SU-DHL-6 (cell line): ENCODE data around the gene POLR3H.

Experiments
- EZH2phosphoT487 ChIP-seq: fragments of 200-600 bp; sonication (generic), shearing (Covaris generic); conservative IDR thresholded peaks from 2 replicates; pipeline ENCODE4 v1.6.1; 2018; ENCODE audit warnings: mild to moderate bottlenecking, antibody characterized with exemption, low read length, moderate library complexity, mixed read lengths
- TF ChIP-seq, protein P1 (sequence below): fragments of 200-600 bp; sonication (generic); IDR thresholded peaks from one replicate; pipeline ENCODE4 v1.5.1; 2017; ENCODE audit warnings: antibody characterized with exemption, mild to moderate bottlenecking, low read length, moderate library complexity; ENCODE audit not compliant: insufficient read depth, poor library complexity, severe bottlenecking

DNA sequence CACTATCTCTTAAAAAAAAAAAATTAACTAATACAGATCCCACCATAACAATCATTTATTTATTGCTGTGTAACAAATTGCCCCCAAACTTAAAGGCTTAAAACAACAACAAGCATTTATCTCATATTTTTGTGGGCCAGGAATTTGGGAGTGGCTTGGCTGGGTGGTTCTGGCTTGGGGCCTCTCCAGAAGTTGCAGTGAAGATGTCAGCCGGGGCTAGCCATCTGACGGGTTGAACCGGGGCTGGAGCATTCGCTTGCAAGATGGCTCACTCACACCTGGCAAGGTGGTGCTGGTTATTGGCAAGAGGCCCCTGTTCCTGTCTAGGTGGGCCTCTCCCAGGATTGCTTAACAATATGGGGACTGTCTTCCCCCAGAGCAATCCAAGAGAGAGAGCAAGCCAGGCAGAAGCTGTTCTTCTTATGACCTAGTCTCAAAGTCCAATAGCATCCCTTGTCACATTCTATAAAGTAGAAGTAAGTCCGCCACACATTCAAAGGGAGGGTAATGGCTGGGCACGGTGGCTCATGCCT, 45.9 kb downstream of the POLR3H start:
- TF ChIP-seq, protein P1, sequence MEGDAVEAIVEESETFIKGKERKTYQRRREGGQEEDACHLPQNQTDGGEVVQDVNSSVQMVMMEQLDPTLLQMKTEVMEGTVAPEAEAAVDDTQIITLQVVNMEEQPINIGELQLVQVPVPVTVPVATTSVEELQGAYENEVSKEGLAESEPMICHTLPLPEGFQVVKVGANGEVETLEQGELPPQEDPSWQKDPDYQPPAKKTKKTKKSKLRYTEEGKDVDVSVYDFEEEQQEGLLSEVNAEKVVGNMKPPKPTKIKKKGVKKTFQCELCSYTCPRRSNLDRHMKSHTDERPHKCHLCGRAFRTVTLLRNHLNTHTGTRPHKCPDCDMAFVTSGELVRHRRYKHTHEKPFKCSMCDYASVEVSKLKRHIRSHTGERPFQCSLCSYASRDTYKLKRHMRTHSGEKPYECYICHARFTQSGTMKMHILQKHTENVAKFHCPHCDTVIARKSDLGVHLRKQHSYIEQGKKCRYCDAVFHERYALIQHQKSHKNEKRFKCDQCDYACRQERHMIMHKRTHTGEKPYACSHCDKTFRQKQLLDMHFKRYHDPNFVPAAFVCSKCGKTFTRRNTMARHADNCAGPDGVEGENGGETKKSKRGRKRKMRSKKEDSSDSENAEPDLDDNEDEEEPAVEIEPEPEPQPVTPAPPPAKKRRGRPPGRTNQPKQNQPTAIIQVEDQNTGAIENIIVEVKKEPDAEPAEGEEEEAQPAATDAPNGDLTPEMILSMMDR: no peak
- no peak for TF ChIP-seq EZH2phosphoT487
